Gastrocnemius medialis (tissue), 4 donors: ENCODE data around the gene LDAH. TPM values are rescaled to one million over a fixed set of nuclear protein-coding genes. Genes with fewer than 3 reads are reported as not detected.

Source experiments
- ATAC-seq, 2 donors: fragments of 150-250 bp; one replicate each; pipeline ENCODE4 v1.9.1; 2016
- DNase-seq, 2 donors: peaks; one replicate each; pipeline ENCODE4 v3.0.0-alpha.2; 2019
- H3K27ac ChIP-seq, 4 donors: fragments of 200-600 bp; sonication (generic); 1 replicate in 1 of 4; 2 replicates in 3 of 4; pipeline ENCODE4 v1.5.1; 2016 to 2018; ENCODE audit warnings: mild to moderate bottlenecking in 2 of 4, moderate library complexity in 1 of 4
- H3K27me3 ChIP-seq, 3 donors: fragments of 200-600 bp; sonication (generic) in 2 of 3; 1 replicate in 1 of 3; 2 replicates in 2 of 3; pipeline versions ENCODE4 v1.5.1 to v1.6.0; 2016 to 2019; ENCODE audit warnings: mild to moderate bottlenecking in 1 of 3, moderate library complexity in 1 of 3
- H3K36me3 ChIP-seq, 2 donors: fragments of 200-600 bp; sonication (generic) in 1 of 2; one replicate each; pipeline ENCODE4 v1.5.1; 2017 to 2018
- H3K4me1 ChIP-seq, 2 donors: fragments of 200-600 bp; sonication (generic) in 1 of 2; one replicate each; pipeline ENCODE4 v1.5.1; 2016 to 2017; ENCODE audit warnings: mild to moderate bottlenecking in 2 of 2
- H3K4me3 ChIP-seq, 4 donors: fragments of 200-600 bp; sonication (generic) in 3 of 4; 1 replicate in 1 of 4; 2 replicates in 3 of 4; pipeline ENCODE4 v1.5.1; 2016 to 2019; ENCODE audit warnings: mild to moderate bottlenecking in 2 of 4
- H3K9me3 ChIP-seq, 3 donors: fragments of 200-600 bp; sonication (generic) in 2 of 3; 1 replicate in 1 of 3; 2 replicates in 2 of 3; pipeline ENCODE4 v1.5.1; 2016 to 2019
- POLR2A ChIP-seq, 2 donors: fragments of 450-650 bp; IDR thresholded peaks; one replicate each; pipeline ENCODE4 v1.6.1; 2017; ENCODE audit warnings: antibody characterized with exemption in 2 of 2, mild to moderate bottlenecking in 2 of 2, moderate library complexity in 2 of 2
- in situ Hi-C, 4 donors: fragments of 200-750 bp; cut with MboI; loops; one replicate each; pipeline versions ENCODE4 v1.15.0 to v1.8.0; 2017; ENCODE audit warnings: low sequenced_read_pairs in 4 of 4
- intact Hi-C: fragments of 100-400 bp; cut with DNase I; formaldehyde crosslinking; loops from one replicate; pipeline ENCODE4 v1.15.1; 2023; ENCODE audit warnings: low total_unique reads
- total RNA-seq, 4 donors: library from RNA; depleted of rRNA; stranded (reverse); fragments of >200 nt; gene quantifications; one replicate each; pipeline versions ENCODE4 v1.1.0 to v1.2.3, GENCODE V29; 2016
- TF ChIP-seq, protein P1 (sequence below), 5 experiments: fragments of 450-650 bp in 3 of 5; fragments of 200-600 bp in 2 of 5; sonication (generic) in 2 of 5; IDR thresholded peaks in 4 of 5; conservative IDR thresholded peaks in 1 of 5; 1 replicate in 4 of 5; 2 replicates in 1 of 5; pipeline ENCODE4 v1.5.1; 2016 to 2019; ENCODE audit warnings: antibody characterized with exemption in 5 of 5, mild to moderate bottlenecking in 3 of 5, moderate library complexity in 3 of 5

LDAH gene
- total RNA-seq, 4 donors from 2014 or later: 0.97 to 2.2 (median 1.4) TPM

DNA sequence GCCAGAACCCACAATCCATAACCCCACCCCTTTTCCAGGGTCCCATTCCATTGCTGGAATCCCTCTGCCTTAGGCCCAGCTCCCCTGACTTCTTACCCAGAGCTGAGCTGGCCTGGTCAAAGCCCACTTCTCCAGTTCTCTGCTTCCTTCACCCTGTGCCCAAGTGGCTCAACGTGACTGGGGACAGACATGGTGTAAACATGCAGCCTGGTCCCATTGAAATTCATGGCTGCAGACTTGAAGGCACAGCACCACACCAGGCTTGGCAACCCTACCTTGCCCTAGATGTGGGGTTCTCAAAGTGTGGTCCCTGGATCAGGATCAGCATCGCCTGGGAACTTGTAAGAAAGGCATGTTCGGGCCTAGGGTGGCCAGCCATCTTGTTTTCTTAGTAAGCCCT is 175.7 kb downstream of the LDAH start:
- Histone ChIP-seq H3K36me3 (peaks cover 0 to 20% of the 10 kb centered on the region in 2 donors), H3K4me3 (no peak overlapping the region), H3K9me3 (no peaks in the 10 kb centered on the region), H3K4me1 (peaks cover 16 to 18% of the 10 kb centered on the region in 2 donors), H3K27me3 (no peaks in the 10 kb centered on the region), H3K27ac (no peak overlapping the region)
- DNase-seq (no peak), ATAC-seq (no peak)
- TF ChIP-seq, protein P1, sequence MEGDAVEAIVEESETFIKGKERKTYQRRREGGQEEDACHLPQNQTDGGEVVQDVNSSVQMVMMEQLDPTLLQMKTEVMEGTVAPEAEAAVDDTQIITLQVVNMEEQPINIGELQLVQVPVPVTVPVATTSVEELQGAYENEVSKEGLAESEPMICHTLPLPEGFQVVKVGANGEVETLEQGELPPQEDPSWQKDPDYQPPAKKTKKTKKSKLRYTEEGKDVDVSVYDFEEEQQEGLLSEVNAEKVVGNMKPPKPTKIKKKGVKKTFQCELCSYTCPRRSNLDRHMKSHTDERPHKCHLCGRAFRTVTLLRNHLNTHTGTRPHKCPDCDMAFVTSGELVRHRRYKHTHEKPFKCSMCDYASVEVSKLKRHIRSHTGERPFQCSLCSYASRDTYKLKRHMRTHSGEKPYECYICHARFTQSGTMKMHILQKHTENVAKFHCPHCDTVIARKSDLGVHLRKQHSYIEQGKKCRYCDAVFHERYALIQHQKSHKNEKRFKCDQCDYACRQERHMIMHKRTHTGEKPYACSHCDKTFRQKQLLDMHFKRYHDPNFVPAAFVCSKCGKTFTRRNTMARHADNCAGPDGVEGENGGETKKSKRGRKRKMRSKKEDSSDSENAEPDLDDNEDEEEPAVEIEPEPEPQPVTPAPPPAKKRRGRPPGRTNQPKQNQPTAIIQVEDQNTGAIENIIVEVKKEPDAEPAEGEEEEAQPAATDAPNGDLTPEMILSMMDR (IDR thresholded peaks at IDR 0.05 in 4 of 5, conservative IDR thresholded peaks at IDR 0.05 in 1 of 5): no peak
- no peak for TF ChIP-seq POLR2A (IDR thresholded peaks at IDR 0.05)
- intact Hi-C loops: no loop called here
- in situ Hi-C loops: loop anchor here in 2 of 4 donors (10.0 to 25.0 kb wide), 2 partner anchors 292 to 585 kb away; partner anchors contain the start of genes LAPTM4A (in 1 of the 2) and PUM2 (in 1 of the 2)

DNA sequence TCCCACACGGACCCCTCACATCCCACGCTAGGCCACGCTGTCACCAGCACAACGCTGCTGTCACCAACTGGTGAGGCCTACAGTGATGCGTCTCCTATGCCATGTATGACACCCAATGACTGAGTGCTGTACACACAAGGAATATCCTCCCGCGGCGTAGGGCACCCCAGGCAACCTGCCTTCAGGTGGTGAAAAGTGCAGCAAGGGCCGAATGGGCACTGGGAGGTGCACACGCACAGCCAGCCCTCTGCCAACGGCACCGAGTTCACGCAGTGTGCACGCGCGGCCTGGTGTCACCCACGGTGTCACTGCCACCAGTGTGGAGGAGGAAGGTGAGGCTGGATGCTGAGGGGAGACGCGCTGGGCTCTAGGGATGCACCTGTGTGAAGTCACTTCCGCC is 176.5 kb downstream of the LDAH start:
- H3K27ac ChIP-seq: no peak overlapping the region
- no peak overlapping the region for H3K4me3 ChIP-seq
- H3K27me3 ChIP-seq: no peaks in the 10 kb centered on the region
- DNase-seq (no peak), ATAC-seq (no peak)
- H3K4me1 ChIP-seq: peaks cover 14 to 20% of the 10 kb centered on the region in 2 donors
- no peaks in the 10 kb centered on the region for H3K9me3 ChIP-seq
- in situ Hi-C loops: loop anchor here in 2 of 4 donors (10.0 to 25.0 kb wide), 2 partner anchors 292 to 584 kb away; partner anchors contain the start of genes LAPTM4A (in 1 of the 2) and PUM2 (in 1 of the 2)
- H3K36me3 ChIP-seq: peaks cover 0 to 20% of the 10 kb centered on the region in 2 donors
- TF ChIP-seq POLR2A (IDR thresholded peaks at IDR 0.05): no peak
- TF ChIP-seq, protein P1 (IDR thresholded peaks at IDR 0.05 in 4 of 5, conservative IDR thresholded peaks at IDR 0.05 in 1 of 5): no peak
- intact Hi-C loops: no loop called here

DNA sequence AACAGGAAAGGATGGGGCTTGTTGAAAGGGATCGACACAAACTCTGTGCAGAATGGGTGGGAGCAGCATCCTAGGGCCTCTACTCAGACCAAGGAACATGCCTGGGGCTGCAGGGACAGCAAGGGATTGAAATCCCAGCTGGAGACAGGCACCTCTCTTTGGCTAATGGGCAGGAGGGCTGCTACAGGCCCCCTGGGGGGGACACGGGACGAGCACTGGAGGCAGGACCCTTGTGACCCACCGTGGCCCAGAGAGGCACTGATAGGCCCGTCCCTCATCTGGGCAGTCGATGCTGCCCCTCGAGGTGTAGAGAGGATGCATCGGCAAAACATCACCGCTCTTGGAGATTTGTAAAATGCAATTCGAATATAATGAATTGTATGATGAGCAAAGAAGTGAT is 177.1 kb downstream of the LDAH start:
- peaks cover 12 to 24% of the 10 kb centered on the region in 2 donors for H3K4me1 ChIP-seq
- no peaks in the 10 kb centered on the region for H3K9me3 ChIP-seq
- ATAC-seq (no peak), DNase-seq (no peak)
- peaks cover 0 to 20% of the 10 kb centered on the region in 2 donors for H3K36me3 ChIP-seq
- H3K27ac ChIP-seq: no peak overlapping the region
- in situ Hi-C loops: loop anchor here in 2 of 4 donors (10.0 to 25.0 kb wide), 2 partner anchors 291 to 583 kb away; partner anchors contain the start of genes LAPTM4A (in 1 of the 2) and PUM2 (in 1 of the 2)
- H3K4me3 ChIP-seq: no peak overlapping the region
- H3K27me3 ChIP-seq: no peaks in the 10 kb centered on the region
- TF ChIP-seq POLR2A (IDR thresholded peaks at IDR 0.05): no peak
- TF ChIP-seq, protein P1 (IDR thresholded peaks at IDR 0.05 in 4 of 5, conservative IDR thresholded peaks at IDR 0.05 in 1 of 5): no peak
- intact Hi-C loops: no loop called here

DNA sequence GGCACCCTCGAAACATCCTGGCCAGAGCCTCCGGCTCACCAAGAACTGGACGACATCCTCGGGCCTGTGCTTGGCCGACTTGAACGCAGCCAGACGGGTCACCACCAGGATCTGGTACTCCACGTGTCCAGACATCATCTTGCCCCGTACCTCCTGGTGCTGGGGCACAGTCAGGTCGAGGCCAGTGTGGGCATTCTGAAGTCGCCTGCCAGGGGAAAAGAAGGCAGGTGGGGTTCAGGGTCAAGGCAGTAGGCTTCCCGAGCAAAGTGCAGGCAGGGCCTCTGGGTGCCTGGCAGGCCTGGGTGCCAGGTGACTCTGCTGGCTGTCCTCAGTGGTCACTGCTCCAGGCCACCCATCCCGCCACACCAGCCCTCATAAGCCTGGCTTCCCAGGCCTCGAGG is 177.6 kb downstream of the LDAH start:
- TF ChIP-seq, protein P1 (IDR thresholded peaks at IDR 0.05 in 4 of 5, conservative IDR thresholded peaks at IDR 0.05 in 1 of 5): no peak
- no peak for TF ChIP-seq POLR2A (IDR thresholded peaks at IDR 0.05)
- Histone ChIP-seq H3K27me3 (no peaks in the 10 kb centered on the region), H3K4me3 (no peak overlapping the region), H3K9me3 (no peaks in the 10 kb centered on the region), H3K4me1 (peaks cover 9 to 24% of the 10 kb centered on the region in 2 donors), H3K27ac (no peak overlapping the region), H3K36me3 (peaks cover 0 to 20% of the 10 kb centered on the region in 2 donors)
- DNase-seq (no peak), ATAC-seq (no peak)
- intact Hi-C loops: no loop called here
- in situ Hi-C loops: loop anchor here in 2 of 4 donors (10.0 to 25.0 kb wide), 2 partner anchors 290 to 583 kb away; partner anchors contain the start of genes LAPTM4A (in 1 of the 2) and PUM2 (in 1 of the 2)
